ENCODE data around the gene TRPM6. TPM values are rescaled to one million over a fixed set of nuclear protein-coding genes. Genes with fewer than 3 reads are reported as not detected.
A peak's percentile ranks its signal among the peaks of the same experiment; 100 is the strongest.

The TRPM6 gene
- total RNA-seq: 1 to 10 TPM in 1 of 2 donors, under 1 TPM in 1; 0.41 to 1.3 TPM

- Histone ChIP-seq H3K27ac (no peak within 1 kb of the TSS), H3K27me3 (replicated peaks; ENCODE audit: insufficient read depth) (no peaks in the 10 kb centered on the region), H3K4me1 (ENCODE audit: control insufficient read depth in 1 of 2, low read depth in 2 of 2) (peaks cover 0 to 5% of the 10 kb centered on the region in 2 donors), H3K36me3 (no peaks in the 10 kb centered on the region), H3K9me3 (no peaks in the 10 kb centered on the region), H3K4me3 (peak within 1 kb of the TSS; percentile 74)
- ATAC-seq (ENCODE audit: insufficient number of reproducible peaks, low FRiP score, low read depth) (no peak), DNase-seq (ENCODE audit: low spot score) (peak; percentile 21)
- TF ChIP-seq CTCF (IDR thresholded peaks at IDR 0.05): no peak
Observed at GRCh38 chr9:74887041-74887980, at the start of gene TRPM6. TSS of gene TRPM6 (minus strand) at chr9:74887921. CDS start at chr9:74887856, 65 bp downstream.

- Histone ChIP-seq H3K4me1 (ENCODE audit: control insufficient read depth in 1 of 2, low read depth in 2 of 2) (no peaks in the 10 kb centered on the region), H3K4me3 (no peak overlapping the region), H3K36me3 (no peaks in the 10 kb centered on the region), H3K27me3 (replicated peaks; ENCODE audit: insufficient read depth) (no peaks in the 10 kb centered on the region), H3K27ac (no peak overlapping the region), H3K9me3 (peaks cover 8% of the 10 kb centered on the region)
- ATAC-seq (ENCODE audit: insufficient number of reproducible peaks, low FRiP score, low read depth) (no peak), DNase-seq (ENCODE audit: low spot score) (no peak)
- no peak for TF ChIP-seq CTCF (IDR thresholded peaks at IDR 0.05)
Observed at GRCh38 chr9:74935008-74935407, 47.3 kb upstream of the TRPM6 start.

DNA sequence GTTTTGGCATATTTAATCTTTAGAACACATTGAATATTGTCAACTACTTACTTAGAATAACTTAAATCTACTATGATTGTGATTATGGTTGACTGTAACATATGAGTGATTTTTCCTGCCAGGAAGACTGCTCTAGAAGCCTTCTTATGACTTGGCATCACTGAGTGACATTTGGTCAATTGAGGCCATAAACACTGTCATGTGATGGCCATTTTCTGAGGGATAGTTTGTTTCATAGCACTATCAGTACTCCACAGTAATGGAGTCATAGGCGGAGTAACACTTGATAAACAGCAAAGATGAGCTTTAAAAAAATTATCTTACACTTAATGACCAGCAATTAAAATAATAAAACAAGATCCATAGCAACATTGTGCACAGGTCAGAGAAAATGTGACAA, 34.0 kb upstream of the TRPM6 start:
- no peak for DNase-seq (ENCODE audit: low spot score)
- no peak for TF ChIP-seq CTCF (IDR thresholded peaks at IDR 0.05)
- Histone ChIP-seq H3K36me3 (no peaks in the 10 kb centered on the region), H3K9me3 (no peaks in the 10 kb centered on the region), H3K27ac (no peak overlapping the region), H3K4me1 (ENCODE audit: control insufficient read depth in 1 of 2, low read depth in 2 of 2) (no peaks in the 10 kb centered on the region), H3K4me3 (no peak overlapping the region), H3K27me3 (replicated peaks; ENCODE audit: insufficient read depth) (no peaks in the 10 kb centered on the region)
- no peak for ATAC-seq (ENCODE audit: insufficient number of reproducible peaks, low FRiP score, low read depth)

GRCh38 chr9:74920944-74921626, 33.4 kb upstream of the TRPM6 start:
- Histone ChIP-seq H3K27me3 (replicated peaks; ENCODE audit: insufficient read depth) (no peaks in the 10 kb centered on the region), H3K36me3 (no peaks in the 10 kb centered on the region), H3K4me1 (ENCODE audit: control insufficient read depth in 1 of 2, low read depth in 2 of 2) (no peaks in the 10 kb centered on the region), H3K4me3 (no peak overlapping the region), H3K9me3 (no peaks in the 10 kb centered on the region), H3K27ac (no peak overlapping the region)
- TF ChIP-seq CTCF (IDR thresholded peaks at IDR 0.05): no peak
- no peak for DNase-seq (ENCODE audit: low spot score)
- no peak for ATAC-seq (ENCODE audit: insufficient number of reproducible peaks, low FRiP score, low read depth)

- Histone ChIP-seq H3K27me3 (replicated peaks; ENCODE audit: insufficient read depth) (no peaks in the 10 kb centered on the region), H3K27ac (no peak overlapping the region), H3K4me3 (no peak overlapping the region), H3K4me1 (ENCODE audit: control insufficient read depth in 1 of 2, low read depth in 2 of 2) (no peaks in the 10 kb centered on the region), H3K9me3 (peaks cover 3% of the 10 kb centered on the region), H3K36me3 (no peaks in the 10 kb centered on the region)
- no peak for ATAC-seq (ENCODE audit: insufficient number of reproducible peaks, low FRiP score, low read depth)
- DNase-seq (ENCODE audit: low spot score): no peak
- TF ChIP-seq CTCF (IDR thresholded peaks at IDR 0.05): no peak
Observed at GRCh38 chr9:74910036-74910435, 22.3 kb upstream of the TRPM6 start.

Data from thoracic aorta (tissue), 2 donors.